GM23338 (cell line): ENCODE measurements around the gene TRAPPC4. TPM values are rescaled to one million over a fixed set of nuclear protein-coding genes. Genes with fewer than 3 reads are reported as not detected.
A peak's percentile ranks its signal among the peaks of the same experiment; 100 is the strongest.

Source experiments
- ATAC-seq: fragments of 200-7000 bp; cut with Tn5 transposase; 3 replicates; pipeline ENCODE4 v1.9.1; 2020
- DNase-seq: peaks from one replicate; pipeline ENCODE4 v3.0.0-alpha.2; 2015; ENCODE audit warnings: low spot score
- H2AFZ ChIP-seq: fragments of 200-600 bp; sonication (generic); 2 replicates; pipeline ENCODE4 v1.8.0; 2016; ENCODE audit warnings: antibody characterized with exemption, mild to moderate bottlenecking, moderate library complexity
- H3F3A ChIP-seq: fragments of 200-600 bp; sonication (generic); replicated peaks from 2 replicates; pipeline ENCODE4 v1.8.0; 2017; ENCODE audit warnings: antibody characterized with exemption, mixed run types, low read depth
- H3K27ac ChIP-seq: fragments of 200-600 bp; sonication (generic); 2 replicates; pipeline ENCODE4 v1.6.1; 2016; ENCODE audit warnings: low read depth
- H3K27me3 ChIP-seq: fragments of 200-600 bp; sonication (generic); 2 replicates; pipeline ENCODE4 v1.8.0; 2016; ENCODE audit warnings: mild to moderate bottlenecking, mixed run types, moderate library complexity; ENCODE audit not compliant: insufficient read depth
- H3K36me3 ChIP-seq: fragments of 200-600 bp; sonication (generic); 2 replicates; pipeline ENCODE4 v1.8.0; 2016; ENCODE audit warnings: mild to moderate bottlenecking; ENCODE audit not compliant: insufficient read depth
- H3K4me1 ChIP-seq: fragments of 200-600 bp; sonication (generic); 2 replicates; pipeline ENCODE4 v1.8.0; 2016; ENCODE audit warnings: mild to moderate bottlenecking, moderate library complexity; ENCODE audit not compliant: insufficient read depth
- H3K4me2 ChIP-seq: fragments of 200-600 bp; sonication (generic); 2 replicates; pipeline ENCODE4 v1.7.1; 2017; ENCODE audit warnings: mixed run types
- H3K4me3 ChIP-seq: fragments of 200-600 bp; sonication (generic); 2 replicates; pipeline ENCODE4 v1.6.1; 2016; ENCODE audit warnings: mixed run types
- H3K79me2 ChIP-seq: fragments of 200-600 bp; sonication (generic); replicated peaks from 2 replicates; pipeline ENCODE4 v1.8.0; 2017; ENCODE audit warnings: mild to moderate bottlenecking; ENCODE audit not compliant: insufficient read depth
- H3K9me2 ChIP-seq: fragments of 200-600 bp; sonication (generic); 2 replicates; pipeline ENCODE4 v1.8.0; 2017; ENCODE audit not compliant: insufficient read depth
- H4K20me1 ChIP-seq: fragments of 200-600 bp; sonication (generic); replicated peaks from 2 replicates; pipeline ENCODE4 v1.8.0; 2017; ENCODE audit warnings: mild to moderate bottlenecking; ENCODE audit not compliant: insufficient read depth
- H3K27ac Mint-ChIP-seq: 2 replicates; pipeline ENCODE4 v1.8.0; 2020; ENCODE audit warnings: inconsistent platforms, mild to moderate bottlenecking, moderate library complexity, mixed read lengths
- H3K27me3 Mint-ChIP-seq: 3 replicates; pipeline ENCODE4 v1.8.0; 2022; ENCODE audit warnings: low read depth, mild to moderate bottlenecking, moderate library complexity, mixed read lengths, inconsistent platforms; ENCODE audit not compliant: insufficient read depth, poor library complexity
- H3K36me3 Mint-ChIP-seq: 3 replicates; pipeline ENCODE4 v1.8.0; 2021; ENCODE audit warnings: low read depth, mild to moderate bottlenecking, inconsistent platforms, moderate library complexity, mixed read lengths
- H3K4me1 Mint-ChIP-seq: 3 replicates; pipeline ENCODE4 v1.8.0; 2020; ENCODE audit warnings: mild to moderate bottlenecking, inconsistent platforms, mixed read lengths
- H3K4me3 Mint-ChIP-seq: 3 replicates; pipeline ENCODE4 v1.8.0; 2021; ENCODE audit warnings: moderate library complexity, mild to moderate bottlenecking, inconsistent platforms, mixed read lengths
- H3K9me3 Mint-ChIP-seq: 3 replicates; pipeline ENCODE4 v1.8.0; 2020; ENCODE audit warnings: moderate library complexity, mild to moderate bottlenecking, inconsistent platforms, mixed read lengths
- CREB1 ChIP-seq: fragments of 250-450 bp; sonication (Bioruptor Pico); IDR thresholded peaks from 2 replicates; pipeline ENCODE4 v1.5.0; 2020; ENCODE audit warnings: low read depth, mild to moderate bottlenecking, moderate library complexity
- EZH2 ChIP-seq: fragments of 200-600 bp; sonication (generic); IDR thresholded peaks from one replicate; pipeline ENCODE4 v1.8.0; 2017; ENCODE audit warnings: antibody characterized with exemption, mild to moderate bottlenecking, low read depth; ENCODE audit not compliant: unreplicated experiment
- EZH2phosphoT487 ChIP-seq: fragments of 200-600 bp; sonication (generic); IDR thresholded peaks from one replicate; pipeline ENCODE4 v1.8.1; 2018; ENCODE audit warnings: antibody characterized with exemption; ENCODE audit not compliant: unreplicated experiment
- JUNB ChIP-seq: IDR thresholded peaks from one replicate; pipeline ENCODE4 v1.6.1; 2016; ENCODE audit warnings: antibody characterized with exemption; ENCODE audit not compliant: unreplicated experiment
- NANOG ChIP-seq: IDR thresholded peaks from 2 replicates; pipeline ENCODE4 v1.6.1; 2016; ENCODE audit warnings: antibody characterized with exemption, borderline replicate concordance
- POLR2AphosphoS5 ChIP-seq: IDR thresholded peaks from 2 replicates; pipeline ENCODE4 v1.6.1; 2016; ENCODE audit warnings: antibody characterized with exemption, low read depth
- STAT1 ChIP-seq: IDR thresholded peaks from one replicate; pipeline ENCODE4 v1.6.1; 2016; ENCODE audit warnings: antibody characterized with exemption; ENCODE audit not compliant: unreplicated experiment
- ZNF114 ChIP-seq: fragments of 250-450 bp; sonication (Bioruptor Pico); IDR thresholded peaks from 2 replicates; pipeline ENCODE4 v1.5.0; 2020; ENCODE audit warnings: mild to moderate bottlenecking, moderate library complexity
- ZNF331 ChIP-seq: fragments of 250-450 bp; sonication (Bioruptor Pico); IDR thresholded peaks from 2 replicates; pipeline ENCODE4 v1.5.0; 2020; ENCODE audit warnings: low read depth, mild to moderate bottlenecking, moderate library complexity
- polyA plus RNA-seq: library from polyadenylated mRNA; unstranded; fragments of >200 nt; fragmentation: Nextera tagmentation; extraction: Ambion mirVana; gene quantifications from 2 replicates; pipeline ENCODE4 v1.2.1, GENCODE V29; 2016
- total RNA-seq: library from RNA; depleted of rRNA; stranded (reverse); fragments of >200 nt; shearing (Covaris generic); gene quantifications from 2 replicates; pipeline ENCODE4 v1.2.3, GENCODE V29; 2014
- TF ChIP-seq, protein P1 (sequence below), 2 experiments: fragments of 200-600 bp in 1 of 2; sonication (generic) in 1 of 2; conservative IDR thresholded peaks; 2 replicates each; pipeline versions ENCODE4 v1.5.1 to v1.6.1; 2016 to 2017; ENCODE audit warnings: antibody characterized with exemption in 2 of 2, low read depth in 2 of 2, mild to moderate bottlenecking in 2 of 2, moderate library complexity in 1 of 2
- TF ChIP-seq, protein P2 (sequence below): fragments of 250-450 bp; sonication (Bioruptor Pico); IDR thresholded peaks from 2 replicates; pipeline ENCODE4 v1.5.0; 2020; ENCODE audit warnings: mild to moderate bottlenecking, moderate library complexity
- TF ChIP-seq, protein P3 (sequence below): IDR thresholded peaks from one replicate; pipeline ENCODE4 v1.6.1; 2018; ENCODE audit warnings: antibody characterized with exemption; ENCODE audit not compliant: unreplicated experiment
- TF ChIP-seq, protein P4 (sequence below): IDR thresholded peaks from 2 replicates; pipeline ENCODE4 v1.6.1; 2016; ENCODE audit warnings: antibody characterized with exemption

TRAPPC4 gene
- total and polyA plus RNA-seq, 2 experiments from 2014 or later, result 79.9 to 142 TPM

DNA sequence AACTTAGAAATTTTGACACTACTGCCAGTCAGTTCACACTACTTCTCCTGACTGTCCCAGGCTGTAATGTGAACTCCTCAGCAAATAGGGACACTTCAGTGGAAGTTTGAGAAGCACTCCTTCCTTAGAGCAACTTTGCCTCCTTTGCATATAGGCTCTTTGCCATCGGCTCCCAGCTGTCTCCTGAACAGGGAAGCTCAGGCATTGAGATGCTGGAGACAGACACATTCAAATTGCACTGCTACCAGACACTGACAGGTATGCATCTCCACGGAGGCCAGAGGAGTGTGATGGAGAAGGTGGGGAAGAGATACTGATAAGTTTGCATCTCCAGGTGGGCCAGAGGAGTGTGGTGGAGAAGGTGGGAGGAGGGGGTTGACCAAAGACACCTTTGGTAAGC lies 1.4 kb downstream of the TRAPPC4 start:
- Mint-ChIP-seq H3K4me1 (peaks cover 10% of the 10 kb centered on the region), H3K27ac (no peak overlapping the region), H3K36me3 (peaks cover 74% of the 10 kb centered on the region), H3K9me3 (peaks cover 3% of the 10 kb centered on the region; the same call in 1 of the 3 replicates), H3K27me3 (peaks cover 8% of the 10 kb centered on the region), H3K4me3 (peak overlapping the region; percentile 99)
- H3K27ac ChIP-seq, result no peak overlapping the region
- no peaks in the 10 kb centered on the region for H3K27me3 ChIP-seq
- no peaks in the 10 kb centered on the region for H3K9me2 ChIP-seq
- peaks cover 60% of the 10 kb centered on the region for H3K36me3 ChIP-seq
- no peak for DNase-seq
- H3K4me3 ChIP-seq, result peak overlapping the region; percentile 88
- H3K4me2 ChIP-seq, result peak overlapping the region; percentile 100
- TF ChIP-seq, protein P1, sequence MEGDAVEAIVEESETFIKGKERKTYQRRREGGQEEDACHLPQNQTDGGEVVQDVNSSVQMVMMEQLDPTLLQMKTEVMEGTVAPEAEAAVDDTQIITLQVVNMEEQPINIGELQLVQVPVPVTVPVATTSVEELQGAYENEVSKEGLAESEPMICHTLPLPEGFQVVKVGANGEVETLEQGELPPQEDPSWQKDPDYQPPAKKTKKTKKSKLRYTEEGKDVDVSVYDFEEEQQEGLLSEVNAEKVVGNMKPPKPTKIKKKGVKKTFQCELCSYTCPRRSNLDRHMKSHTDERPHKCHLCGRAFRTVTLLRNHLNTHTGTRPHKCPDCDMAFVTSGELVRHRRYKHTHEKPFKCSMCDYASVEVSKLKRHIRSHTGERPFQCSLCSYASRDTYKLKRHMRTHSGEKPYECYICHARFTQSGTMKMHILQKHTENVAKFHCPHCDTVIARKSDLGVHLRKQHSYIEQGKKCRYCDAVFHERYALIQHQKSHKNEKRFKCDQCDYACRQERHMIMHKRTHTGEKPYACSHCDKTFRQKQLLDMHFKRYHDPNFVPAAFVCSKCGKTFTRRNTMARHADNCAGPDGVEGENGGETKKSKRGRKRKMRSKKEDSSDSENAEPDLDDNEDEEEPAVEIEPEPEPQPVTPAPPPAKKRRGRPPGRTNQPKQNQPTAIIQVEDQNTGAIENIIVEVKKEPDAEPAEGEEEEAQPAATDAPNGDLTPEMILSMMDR (conservative IDR thresholded peaks at IDR 0.05; ENCODE audit: low read depth in 2 of 2), result no peak
- TF ChIP-seq ZNF331 (CRISPR knock-in tag), result no peak
- TF ChIP-seq STAT1, result no peak
- no peak for TF ChIP-seq POLR2AphosphoS5
- no peak for TF ChIP-seq CREB1 (CRISPR knock-in tag)
- TF ChIP-seq EZH2phosphoT487, result no peak
- TF ChIP-seq EZH2, result no peak
- TF ChIP-seq ZNF114 (CRISPR knock-in tag), result no peak
- TF ChIP-seq, protein P2, sequence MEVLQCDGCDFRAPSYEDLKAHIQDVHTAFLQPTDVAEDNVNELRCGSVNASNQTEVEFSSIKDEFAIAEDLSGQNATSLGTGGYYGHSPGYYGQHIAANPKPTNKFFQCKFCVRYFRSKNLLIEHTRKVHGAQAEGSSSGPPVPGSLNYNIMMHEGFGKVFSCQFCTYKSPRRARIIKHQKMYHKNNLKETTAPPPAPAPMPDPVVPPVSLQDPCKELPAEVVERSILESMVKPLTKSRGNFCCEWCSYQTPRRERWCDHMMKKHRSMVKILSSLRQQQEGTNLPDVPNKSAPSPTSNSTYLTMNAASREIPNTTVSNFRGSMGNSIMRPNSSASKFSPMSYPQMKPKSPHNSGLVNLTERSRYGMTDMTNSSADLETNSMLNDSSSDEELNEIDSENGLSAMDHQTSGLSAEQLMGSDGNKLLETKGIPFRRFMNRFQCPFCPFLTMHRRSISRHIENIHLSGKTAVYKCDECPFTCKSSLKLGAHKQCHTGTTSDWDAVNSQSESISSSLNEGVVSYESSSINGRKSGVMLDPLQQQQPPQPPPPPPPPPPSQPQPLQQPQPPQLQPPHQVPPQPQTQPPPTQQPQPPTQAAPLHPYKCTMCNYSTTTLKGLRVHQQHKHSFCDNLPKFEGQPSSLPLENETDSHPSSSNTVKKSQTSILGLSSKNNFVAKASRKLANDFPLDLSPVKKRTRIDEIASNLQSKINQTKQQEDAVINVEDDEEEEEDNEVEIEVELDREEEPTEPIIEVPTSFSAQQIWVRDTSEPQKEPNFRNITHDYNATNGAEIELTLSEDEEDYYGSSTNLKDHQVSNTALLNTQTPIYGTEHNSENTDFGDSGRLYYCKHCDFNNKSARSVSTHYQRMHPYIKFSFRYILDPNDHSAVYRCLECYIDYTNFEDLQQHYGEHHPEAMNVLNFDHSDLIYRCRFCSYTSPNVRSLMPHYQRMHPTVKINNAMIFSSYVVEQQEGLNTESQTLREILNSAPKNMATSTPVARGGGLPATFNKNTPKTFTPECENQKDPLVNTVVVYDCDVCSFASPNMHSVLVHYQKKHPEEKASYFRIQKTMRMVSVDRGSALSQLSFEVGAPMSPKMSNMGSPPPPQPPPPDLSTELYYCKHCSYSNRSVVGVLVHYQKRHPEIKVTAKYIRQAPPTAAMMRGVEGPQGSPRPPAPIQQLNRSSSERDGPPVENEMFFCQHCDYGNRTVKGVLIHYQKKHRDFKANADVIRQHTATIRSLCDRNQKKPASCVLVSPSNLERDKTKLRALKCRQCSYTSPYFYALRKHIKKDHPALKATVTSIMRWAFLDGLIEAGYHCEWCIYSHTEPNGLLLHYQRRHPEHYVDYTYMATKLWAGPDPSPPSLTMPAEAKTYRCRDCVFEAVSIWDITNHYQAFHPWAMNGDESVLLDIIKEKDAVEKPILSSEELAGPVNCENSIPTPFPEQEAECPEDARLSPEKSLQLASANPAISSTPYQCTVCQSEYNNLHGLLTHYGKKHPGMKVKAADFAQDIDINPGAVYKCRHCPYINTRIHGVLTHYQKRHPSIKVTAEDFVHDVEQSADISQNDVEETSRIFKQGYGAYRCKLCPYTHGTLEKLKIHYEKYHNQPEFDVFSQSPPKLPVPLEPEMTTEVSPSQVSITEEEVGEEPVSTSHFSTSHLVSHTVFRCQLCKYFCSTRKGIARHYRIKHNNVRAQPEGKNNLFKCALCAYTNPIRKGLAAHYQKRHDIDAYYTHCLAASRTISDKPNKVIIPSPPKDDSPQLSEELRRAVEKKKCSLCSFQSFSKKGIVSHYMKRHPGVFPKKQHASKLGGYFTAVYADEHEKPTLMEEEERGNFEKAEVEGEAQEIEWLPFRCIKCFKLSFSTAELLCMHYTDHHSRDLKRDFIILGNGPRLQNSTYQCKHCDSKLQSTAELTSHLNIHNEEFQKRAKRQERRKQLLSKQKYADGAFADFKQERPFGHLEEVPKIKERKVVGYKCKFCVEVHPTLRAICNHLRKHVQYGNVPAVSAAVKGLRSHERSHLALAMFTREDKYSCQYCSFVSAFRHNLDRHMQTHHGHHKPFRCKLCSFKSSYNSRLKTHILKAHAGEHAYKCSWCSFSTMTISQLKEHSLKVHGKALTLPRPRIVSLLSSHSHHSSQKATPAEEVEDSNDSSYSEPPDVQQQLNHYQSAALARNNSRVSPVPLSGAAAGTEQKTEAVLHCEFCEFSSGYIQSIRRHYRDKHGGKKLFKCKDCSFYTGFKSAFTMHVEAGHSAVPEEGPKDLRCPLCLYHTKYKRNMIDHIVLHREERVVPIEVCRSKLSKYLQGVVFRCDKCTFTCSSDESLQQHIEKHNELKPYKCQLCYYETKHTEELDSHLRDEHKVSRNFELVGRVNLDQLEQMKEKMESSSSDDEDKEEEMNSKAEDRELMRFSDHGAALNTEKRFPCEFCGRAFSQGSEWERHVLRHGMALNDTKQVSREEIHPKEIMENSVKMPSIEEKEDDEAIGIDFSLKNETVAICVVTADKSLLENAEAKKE (CRISPR knock-in tag), result no peak
- TF ChIP-seq, protein P3, sequence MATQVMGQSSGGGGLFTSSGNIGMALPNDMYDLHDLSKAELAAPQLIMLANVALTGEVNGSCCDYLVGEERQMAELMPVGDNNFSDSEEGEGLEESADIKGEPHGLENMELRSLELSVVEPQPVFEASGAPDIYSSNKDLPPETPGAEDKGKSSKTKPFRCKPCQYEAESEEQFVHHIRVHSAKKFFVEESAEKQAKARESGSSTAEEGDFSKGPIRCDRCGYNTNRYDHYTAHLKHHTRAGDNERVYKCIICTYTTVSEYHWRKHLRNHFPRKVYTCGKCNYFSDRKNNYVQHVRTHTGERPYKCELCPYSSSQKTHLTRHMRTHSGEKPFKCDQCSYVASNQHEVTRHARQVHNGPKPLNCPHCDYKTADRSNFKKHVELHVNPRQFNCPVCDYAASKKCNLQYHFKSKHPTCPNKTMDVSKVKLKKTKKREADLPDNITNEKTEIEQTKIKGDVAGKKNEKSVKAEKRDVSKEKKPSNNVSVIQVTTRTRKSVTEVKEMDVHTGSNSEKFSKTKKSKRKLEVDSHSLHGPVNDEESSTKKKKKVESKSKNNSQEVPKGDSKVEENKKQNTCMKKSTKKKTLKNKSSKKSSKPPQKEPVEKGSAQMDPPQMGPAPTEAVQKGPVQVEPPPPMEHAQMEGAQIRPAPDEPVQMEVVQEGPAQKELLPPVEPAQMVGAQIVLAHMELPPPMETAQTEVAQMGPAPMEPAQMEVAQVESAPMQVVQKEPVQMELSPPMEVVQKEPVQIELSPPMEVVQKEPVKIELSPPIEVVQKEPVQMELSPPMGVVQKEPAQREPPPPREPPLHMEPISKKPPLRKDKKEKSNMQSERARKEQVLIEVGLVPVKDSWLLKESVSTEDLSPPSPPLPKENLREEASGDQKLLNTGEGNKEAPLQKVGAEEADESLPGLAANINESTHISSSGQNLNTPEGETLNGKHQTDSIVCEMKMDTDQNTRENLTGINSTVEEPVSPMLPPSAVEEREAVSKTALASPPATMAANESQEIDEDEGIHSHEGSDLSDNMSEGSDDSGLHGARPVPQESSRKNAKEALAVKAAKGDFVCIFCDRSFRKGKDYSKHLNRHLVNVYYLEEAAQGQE, result no peak
- no peak for TF ChIP-seq NANOG
- no peak for TF ChIP-seq JUNB
- TF ChIP-seq, protein P4, sequence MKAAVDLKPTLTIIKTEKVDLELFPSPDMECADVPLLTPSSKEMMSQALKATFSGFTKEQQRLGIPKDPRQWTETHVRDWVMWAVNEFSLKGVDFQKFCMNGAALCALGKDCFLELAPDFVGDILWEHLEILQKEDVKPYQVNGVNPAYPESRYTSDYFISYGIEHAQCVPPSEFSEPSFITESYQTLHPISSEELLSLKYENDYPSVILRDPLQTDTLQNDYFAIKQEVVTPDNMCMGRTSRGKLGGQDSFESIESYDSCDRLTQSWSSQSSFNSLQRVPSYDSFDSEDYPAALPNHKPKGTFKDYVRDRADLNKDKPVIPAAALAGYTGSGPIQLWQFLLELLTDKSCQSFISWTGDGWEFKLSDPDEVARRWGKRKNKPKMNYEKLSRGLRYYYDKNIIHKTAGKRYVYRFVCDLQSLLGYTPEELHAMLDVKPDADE, result no peak
- peaks cover 50% of the 10 kb centered on the region for H3F3A ChIP-seq
- no peak for ATAC-seq
- no peak overlapping the region for H2AFZ ChIP-seq
- H4K20me1 ChIP-seq, result peaks cover 26% of the 10 kb centered on the region
- peaks cover 21% of the 10 kb centered on the region; the same call in 1 of the 2 replicates for H3K4me1 ChIP-seq
- peaks cover 61% of the 10 kb centered on the region for H3K79me2 ChIP-seq
